GM23338 (cell line): Measurements from ENCODE around the gene EIF4EBP3.
"Not testable (repeated sequence)": the region's sequence is repeated elsewhere in the genome, so short reads cannot be mapped to it uniquely, and the experiment has no call there.

Experiments used
- EZH2 ChIP-seq: fragments of 200-600 bp; sonication (generic); IDR thresholded peaks from one replicate; pipeline ENCODE4 v1.8.0; 2017; ENCODE audit warnings: antibody characterized with exemption, mild to moderate bottlenecking, low read depth; ENCODE audit not compliant: unreplicated experiment
- REST ChIP-seq: IDR thresholded peaks from one replicate; pipeline ENCODE4 v1.6.1; 2018; ENCODE audit warnings: antibody characterized with exemption; ENCODE audit not compliant: unreplicated experiment

- TF ChIP-seq EZH2, REST: not testable (repeated sequence)
These were observed 45.6 kb downstream of the EIF4EBP3 start for GRCh38 chr5:140593070-140593469.
